HG03159 (cell line): ENCODE data around the gene CX3CL1.
A peak's percentile ranks its signal among the peaks of the same experiment; 100 is the strongest.

Experiments
- ATAC-seq: cut with Tn5 transposase; IDR thresholded peaks from one replicate; pipeline ENCODE4 v1.9.1; 2021; ENCODE audit warnings: mild to moderate bottlenecking, moderate library complexity; ENCODE audit not compliant: unreplicated experiment

CX3CL1 gene

GRCh38 chr16:57403965-57404817, 31.9 kb downstream of the CX3CL1 start, which contains the start of gene CCL17:
Gene CCL17, plus strand, starts transcription at chr16:57404767. Its CDS starts 9,166 bp downstream, at chr16:57413933.
- no peak for ATAC-seq

DNA sequence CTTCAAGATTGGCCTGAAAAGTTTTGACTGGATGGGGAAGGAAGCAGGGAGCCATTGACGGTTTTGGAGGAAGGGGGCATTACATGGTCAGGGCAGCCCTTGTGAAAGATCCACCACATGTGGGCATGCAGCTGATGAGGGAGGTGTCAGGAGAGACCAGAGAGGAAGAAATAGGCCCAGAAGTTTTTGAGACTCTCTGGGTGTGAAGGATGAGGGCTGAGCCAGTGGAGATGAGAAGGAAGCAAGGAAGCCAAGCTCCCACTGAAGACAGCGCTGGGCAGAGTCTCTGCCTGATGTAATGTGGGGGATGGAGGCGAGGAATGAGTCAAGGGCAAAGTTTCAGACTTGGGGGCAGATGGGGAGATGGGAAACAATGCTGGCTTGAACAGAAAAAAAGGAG, 32.8 kb downstream of the CX3CL1 start:
- no peak for ATAC-seq

DNA sequence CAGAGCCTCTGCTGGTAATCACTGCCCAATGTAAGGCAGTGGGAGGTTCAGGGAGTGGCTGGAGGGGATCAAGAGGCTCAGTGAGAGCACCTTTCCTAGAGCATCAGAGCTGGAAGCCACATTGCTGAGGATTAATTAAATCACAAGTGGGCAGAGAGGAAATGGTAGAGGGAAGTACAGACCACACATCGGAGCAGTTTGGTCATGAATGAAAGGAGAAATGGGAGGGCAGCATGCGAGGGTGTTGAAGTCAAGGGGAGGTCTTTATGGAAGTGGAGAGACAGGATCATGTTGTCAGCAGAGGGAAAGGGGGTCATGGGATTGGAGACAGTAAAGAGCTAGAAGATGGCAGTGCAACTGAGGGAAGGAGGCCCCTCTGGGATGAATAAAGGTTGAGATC, 34.6 kb downstream of the CX3CL1 start:
- no peak for ATAC-seq

DNA sequence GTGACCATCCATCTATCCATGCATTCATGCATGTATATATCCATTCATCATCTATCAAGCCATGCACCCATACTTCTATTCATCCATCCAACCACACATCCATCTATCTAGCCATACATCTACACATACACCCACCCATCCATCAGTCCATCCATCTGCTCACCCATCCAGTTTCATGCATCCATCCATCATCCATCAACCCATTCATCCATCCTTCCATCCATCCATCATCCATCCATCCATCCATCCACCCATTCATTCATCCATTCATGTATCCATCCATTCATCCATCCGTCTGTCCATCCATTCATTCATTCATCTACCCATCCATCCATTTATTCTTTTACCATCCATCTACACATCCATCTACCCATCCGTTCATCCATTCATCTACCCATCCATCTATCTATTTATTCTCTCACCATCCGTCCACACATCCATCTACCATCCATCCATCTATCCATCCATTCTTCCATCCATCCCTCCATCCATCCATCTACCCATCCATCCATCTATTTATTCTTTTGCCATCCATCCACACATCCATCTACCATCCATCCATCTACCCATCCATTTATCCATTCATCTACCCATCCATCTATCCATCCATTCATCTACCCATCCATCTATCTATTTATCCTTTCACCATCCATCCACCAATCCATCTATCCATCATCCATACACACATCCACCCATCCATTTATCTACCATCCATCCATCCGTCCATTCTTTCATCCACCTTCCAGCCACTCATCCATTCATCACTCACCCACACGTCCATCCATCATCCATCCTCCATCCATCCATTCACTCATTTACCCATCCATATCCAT, 35.4 kb downstream of the CX3CL1 start:
- no peak for ATAC-seq

GRCh38 chr16:57409065-57409464, 36.8 kb downstream of the CX3CL1 start:
- no peak for ATAC-seq

DNA sequence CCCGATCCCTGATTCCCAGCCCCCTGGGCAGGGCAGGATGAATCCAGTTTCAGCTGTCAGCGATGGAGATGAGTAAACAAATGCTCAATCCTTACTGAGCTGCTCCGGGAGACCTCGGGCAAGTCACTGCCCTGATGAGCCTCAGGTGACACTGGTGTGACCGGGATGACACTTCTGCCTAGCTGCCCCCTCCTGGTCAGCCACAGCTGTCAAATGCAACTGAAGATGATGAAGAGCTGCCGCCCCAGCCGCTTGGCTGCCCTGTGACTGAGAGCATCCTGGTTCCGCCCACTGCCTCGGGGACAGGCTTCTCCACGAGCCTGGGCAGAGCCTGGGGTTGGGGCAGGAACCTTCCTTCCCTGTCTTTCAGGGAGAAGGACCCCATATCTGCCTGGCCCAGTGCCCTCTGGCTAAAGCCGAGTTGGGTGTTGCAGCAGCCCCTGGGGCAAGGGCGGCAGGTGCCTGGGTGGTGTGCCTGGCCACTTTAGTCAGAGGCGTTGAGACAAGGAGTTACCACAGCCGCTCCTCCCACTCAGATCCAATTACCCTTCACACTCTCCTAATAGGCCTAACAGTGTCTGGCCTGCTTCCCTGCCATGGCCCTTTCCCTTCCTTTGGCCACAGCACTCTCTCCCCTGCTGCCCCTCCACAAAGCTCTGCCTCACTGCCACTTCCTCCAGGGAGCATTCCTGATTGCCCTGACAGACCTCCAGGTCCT, 37.7 kb downstream of the CX3CL1 start:
- no peak for ATAC-seq

GRCh38 chr16:57411362-57411976, 39.2 kb downstream of the CX3CL1 start:
- ATAC-seq = no peak

DNA sequence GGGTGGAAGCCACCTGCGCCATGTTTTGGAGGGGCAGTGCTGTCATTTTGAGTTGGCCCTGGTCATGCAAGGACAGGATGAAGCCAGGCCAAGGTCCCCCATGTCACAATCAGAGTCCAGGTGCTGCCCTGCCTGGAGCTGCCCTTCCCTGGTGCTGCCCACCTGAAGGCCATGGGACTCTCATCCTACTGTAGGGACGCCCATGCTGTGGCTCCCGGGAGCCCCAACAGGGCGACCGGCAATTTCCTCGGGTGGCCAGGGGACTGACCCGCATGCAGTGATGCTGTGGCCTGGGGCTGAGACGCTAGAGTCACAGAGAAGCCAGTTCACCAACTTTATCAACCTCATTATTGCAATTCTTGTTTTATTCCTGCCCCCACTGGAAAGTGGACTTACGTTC, 40.3 kb downstream of the CX3CL1 start:
- no peak for ATAC-seq

- peak; percentile 84 for ATAC-seq
These were observed 41.0 kb downstream of the CX3CL1 start for GRCh38 chr16:57413301-57413730.

- ATAC-seq = no peak
These were observed 41.4 kb downstream of the CX3CL1 start for GRCh38 chr16:57413733-57414132.

DNA sequence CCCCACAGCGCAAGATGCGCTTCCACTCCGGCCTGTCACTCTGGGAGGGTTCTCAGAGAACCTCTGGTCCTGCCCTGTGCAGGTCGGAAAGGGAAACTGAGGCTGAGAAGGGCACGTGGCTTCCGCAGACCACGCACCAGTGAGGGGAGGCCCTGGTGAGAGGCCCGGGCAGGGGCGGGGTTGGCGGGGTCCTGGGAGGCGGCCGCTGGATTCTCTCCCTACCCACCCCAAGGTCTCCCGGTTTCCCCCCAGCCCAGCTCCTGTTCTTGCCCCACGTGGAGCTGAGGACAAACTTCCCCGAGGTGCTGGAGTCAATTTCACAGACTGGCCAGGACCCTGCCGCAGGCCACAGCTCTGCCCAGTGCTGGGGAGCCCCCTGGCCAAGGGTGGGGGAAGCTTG, 43.8 kb downstream of the CX3CL1 start:
- no peak for ATAC-seq

- ATAC-seq = no peak
These were observed 47.2 kb downstream of the CX3CL1 start for GRCh38 chr16:57419506-57419905.

- ATAC-seq = no peak
These were observed 50.0 kb downstream of the CX3CL1 start for GRCh38 chr16:57422026-57422944.

DNA sequence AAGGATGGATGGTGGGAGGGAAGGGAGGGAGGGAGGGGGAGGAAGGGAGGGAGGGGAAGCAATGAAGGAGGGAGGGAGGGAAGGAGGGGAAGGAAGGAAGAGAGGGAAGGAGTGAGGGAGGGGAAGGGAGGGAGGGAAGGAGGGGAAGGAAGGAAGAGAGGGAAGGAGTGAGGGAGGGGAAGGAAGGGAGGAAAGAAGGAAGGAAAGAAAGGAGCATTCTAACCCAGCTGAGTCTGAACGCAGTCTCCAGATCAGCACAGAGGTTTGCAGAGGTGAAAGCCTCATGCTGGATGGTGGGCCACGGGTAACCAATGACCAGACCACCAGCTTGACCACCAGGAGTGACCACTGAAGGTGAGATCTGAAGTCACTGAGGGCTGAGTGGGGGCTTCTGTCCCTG, 50.9 kb downstream of the CX3CL1 start:
- no peak for ATAC-seq

GRCh38 chr16:57424583-57424982, 52.3 kb downstream of the CX3CL1 start:
- no peak for ATAC-seq

DNA sequence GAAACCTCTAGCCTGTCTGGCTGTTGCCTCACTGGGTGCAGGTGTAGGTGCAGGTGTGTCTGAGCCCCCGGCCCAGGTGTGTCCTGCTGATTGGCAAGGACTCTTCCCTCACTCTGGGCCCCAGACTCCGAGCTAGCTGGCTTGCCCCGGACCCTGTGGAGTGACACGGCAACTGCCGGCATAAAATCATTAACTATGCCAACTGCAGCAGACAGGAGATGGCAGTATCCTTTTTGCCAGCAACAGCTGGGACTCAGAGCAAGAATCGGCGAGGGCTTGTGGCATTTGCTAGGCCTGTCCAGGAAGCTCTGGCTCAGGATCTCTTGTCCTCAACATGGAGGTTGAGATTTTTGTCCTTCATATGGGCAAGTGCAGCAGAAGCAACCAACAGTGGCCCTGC, 54.1 kb downstream of the CX3CL1 start:
- ATAC-seq = no peak

GRCh38 chr16:57427307-57427706, 55.0 kb downstream of the CX3CL1 start:
- no peak for ATAC-seq

- no peak for ATAC-seq
These were observed 55.5 kb downstream of the CX3CL1 start for GRCh38 chr16:57427824-57428223.

DNA sequence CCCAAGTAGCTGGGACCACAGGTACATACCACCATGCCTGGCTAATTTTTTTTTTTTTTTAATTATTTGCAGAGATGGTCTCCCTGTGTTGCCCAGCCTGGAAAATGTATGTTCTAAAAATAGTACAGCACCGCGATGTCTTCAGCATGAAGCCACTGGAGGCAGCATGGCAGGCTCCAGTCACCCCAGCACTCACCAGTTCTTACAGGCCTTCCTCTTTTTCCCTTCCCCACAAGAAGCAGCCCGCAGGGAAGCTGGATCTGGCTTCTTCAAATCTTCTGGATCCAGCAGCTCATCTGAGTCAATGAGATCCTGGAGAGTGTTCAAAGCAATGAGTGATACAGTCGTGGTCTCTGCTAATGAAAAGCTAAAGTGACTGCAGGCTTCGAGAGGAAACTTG, 58.7 kb downstream of the CX3CL1 start:
- no peak for ATAC-seq

GRCh38 chr16:57432505-57432904, 60.2 kb downstream of the CX3CL1 start:
- no peak for ATAC-seq
